ENCODE measurements around the gene KLKB1.
A peak's percentile ranks its signal among the peaks of the same experiment; 100 is the strongest.
"Not testable (repeated sequence)": the region's sequence is repeated elsewhere in the genome, so short reads cannot be mapped to it uniquely, and the experiment has no call there.

KLKB1 gene

DNA sequence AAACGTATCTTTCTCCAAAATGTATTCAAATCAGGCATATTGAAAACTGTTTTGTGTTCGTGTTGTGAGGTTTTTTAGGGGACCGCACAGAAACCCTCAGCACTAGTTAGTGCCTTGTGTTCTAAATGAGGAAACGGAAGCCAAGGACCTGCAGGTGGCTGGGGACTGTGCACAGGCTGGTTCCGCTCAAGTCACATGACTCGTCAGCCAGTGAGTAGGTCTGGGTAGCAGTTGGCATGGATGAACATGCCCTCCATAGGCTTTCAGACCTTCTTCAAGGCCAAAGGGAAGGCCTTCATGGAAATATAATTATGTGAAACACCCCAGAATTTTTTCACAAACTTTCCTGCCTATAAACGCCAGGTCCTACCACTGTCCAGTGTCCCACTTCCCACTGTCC lies 37.4 kb downstream of the KLKB1 start:
- DNase-seq (ENCODE audit: low spot score) (no peak), FAIRE-seq (no peak)

DNA sequence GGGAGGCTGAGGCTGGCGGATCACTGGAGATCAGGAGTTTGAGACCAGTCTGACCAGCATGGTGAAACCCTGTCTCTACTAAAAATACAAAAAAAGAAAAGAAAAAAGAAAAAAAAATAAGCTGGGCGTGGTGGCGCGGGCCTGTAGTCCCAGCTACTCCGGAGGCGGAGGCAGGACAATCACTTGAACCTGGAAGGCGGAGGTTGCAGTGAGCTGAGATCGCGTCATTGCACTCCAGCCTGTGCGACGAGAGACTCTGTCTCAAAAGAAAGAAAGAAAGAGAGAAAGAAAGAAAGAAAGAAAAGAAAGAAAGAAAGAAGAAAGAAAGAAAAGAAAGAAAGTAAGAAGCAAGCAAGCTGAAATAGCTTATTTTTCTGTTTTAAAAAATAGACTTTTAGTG lies 37.9 kb downstream of the KLKB1 start:
- DNase-seq (ENCODE audit: low spot score) = not testable (repeated sequence)

DNA sequence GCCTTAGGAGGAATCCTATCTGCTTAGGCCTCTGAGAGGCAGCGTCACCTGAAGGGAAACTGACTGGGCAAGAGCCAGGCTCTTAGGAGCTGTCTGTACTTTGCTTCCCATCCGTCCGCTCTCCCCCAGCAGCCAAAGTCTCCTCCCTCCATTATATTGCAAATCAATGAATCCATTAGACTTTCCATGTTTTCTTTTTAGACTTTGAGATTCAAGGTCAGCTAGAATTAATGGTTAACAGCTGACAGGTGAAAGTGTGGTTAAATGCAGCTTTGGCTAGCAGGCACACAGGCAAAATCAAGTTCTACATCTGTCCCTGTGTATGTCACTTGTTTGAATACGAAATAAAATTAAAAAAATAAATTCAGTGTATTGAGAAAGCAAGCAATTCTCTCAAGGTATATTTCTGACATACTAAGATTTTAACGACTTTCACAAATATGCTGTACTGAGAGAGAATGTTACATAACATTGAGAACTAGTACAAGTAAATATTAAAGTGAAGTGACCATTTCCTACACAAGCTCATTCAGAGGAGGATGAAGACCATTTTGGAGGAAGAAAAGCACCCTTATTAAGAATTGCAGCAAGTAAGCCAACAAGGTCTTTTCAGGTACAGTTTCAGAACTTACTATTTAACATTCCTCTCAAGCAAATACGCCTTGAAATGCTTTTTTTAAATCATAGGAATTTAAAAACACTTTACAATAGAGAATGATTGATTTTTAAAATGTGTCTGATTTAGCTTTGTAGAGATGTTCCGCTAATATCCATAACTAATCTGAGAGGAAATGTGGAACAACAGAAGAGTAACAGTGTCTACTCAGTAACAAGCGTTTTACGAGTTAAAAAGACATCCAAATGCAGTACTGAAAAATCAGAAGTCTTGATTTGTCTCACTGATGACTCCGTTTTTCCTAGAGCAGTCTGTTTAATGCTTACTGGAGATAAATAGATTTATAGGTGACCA lies 38.7 kb downstream of the KLKB1 start, which contains the start of gene F11:
Gene F11 (plus strand): TSS at position 507 of the 970 bp plus-strand sequence. CDS start 948 bp downstream, outside the sequence.
- DNase-seq (ENCODE audit: low spot score) (no peak), FAIRE-seq (no peak)

More for the DNA sequence above, 37.9 kb downstream of the KLKB1 start:
- FAIRE-seq = not testable (repeated sequence)

DNA sequence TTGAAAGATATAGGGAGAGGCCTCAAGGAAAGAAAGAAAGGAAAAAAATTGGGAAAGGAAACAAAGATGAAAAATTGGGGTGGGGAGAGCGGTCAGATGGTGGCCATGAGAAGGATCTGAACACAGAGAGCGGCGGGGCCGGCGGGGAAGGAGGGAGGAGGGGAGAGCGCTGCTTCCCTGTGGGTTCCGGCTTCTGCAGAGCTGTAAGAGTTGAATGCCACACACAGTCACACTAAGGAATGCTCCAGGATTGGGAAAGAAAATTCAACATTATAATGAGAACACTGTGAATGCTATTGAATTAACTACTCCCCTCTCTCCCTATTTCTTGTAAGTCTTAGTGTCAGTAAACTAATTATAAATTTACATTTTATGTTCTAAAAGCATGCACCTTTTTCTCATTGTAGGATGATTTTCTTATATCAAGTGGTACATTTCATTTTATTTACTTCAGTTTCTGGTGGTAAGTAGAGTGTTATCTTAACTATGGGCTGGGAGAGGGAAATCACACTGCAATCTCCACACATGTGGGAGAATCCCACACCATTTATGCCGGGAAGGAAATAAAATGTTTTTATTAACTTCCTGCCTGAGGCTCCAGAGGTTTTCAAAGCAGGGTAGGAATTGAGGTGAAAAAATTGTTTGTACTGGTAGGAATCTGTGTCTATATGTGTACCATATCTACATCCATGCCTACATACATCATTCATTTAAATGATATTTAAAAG lies 39.6 kb downstream of the KLKB1 start:
- DNase-seq (ENCODE audit: low spot score) = no peak
- no peak for FAIRE-seq

DNA sequence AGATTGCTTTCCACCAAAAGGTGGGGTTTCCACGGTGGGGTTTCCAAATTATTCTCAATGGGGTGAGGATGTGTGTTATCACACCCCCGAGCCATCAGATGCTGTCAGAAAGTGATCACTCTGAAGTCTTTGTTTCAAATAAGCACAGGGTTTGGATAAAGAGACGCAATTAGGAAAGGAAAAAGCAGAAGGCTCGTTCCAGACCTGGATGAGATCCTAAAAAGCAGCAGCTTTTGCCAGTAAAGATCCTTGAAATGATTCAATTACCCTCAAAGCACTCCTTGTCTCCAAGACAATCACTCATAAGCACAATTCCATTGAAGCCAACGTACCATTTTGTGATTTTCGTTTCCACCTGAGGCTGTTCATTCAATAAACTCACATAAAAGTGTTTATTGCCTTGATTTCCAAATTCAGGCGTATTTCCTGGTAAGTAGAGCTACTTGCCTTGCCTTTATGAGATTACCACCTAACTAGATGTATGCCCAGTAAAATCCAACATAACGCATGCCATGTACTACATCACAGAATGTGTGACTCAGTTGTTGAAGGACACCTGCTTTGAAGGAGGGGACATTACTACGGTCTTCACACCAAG lies 43.9 kb downstream of the KLKB1 start:
- FAIRE-seq = no peak
- DNase-seq (ENCODE audit: low spot score) = no peak

DNA sequence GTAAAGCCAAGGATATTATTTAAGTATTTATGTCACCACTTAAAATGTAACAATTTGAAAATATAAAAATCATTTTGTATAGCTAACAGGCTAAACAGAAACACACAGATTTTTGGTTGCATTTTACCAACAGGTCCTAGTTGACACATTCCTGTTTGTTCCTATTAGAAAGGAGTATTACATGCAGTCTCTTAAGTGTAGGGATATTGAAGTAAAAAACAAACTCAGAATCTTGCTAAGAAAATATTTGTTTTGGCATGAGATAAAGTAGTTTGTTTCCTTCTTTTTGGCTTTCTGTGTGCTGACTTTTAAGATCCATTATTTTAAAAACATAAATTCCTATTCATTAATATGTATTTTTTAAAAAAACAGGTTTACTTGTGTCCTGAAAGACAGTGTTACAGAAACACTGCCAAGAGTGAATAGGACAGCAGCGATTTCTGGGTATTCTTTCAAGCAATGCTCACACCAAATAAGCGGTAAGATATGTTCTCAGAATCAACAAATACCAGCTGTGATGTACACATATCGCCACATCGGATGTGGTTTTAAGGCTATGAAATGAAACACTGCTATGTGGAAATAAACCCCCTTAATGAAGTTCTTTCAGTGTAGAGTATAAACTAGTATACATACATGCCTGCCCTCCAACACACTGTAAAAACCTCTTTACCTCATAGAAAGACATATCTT lies 45.5 kb downstream of the KLKB1 start:
- DNase-seq (ENCODE audit: low spot score) = no peak
- no peak for FAIRE-seq

DNA sequence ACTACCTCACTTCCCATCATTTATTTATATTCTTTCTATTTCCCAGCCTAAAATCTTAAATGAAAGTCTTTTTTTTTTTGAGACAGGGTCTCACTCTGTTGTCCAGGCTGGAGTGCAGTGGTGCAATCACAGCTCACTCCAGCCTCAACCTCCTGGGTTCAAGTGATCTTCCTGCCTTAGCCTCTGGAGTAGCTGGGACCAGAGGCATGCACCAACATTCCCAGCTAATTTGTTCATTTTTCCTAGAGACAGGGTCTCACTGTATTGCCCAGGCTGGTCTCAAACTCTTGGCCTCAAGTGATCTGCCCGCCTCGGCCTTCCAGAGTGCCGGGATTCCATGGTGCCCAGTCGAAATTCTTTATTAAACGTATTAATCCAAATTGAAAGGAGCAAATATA lies 46.1 kb downstream of the KLKB1 start:
- DNase-seq (ENCODE audit: low spot score); FAIRE-seq: not testable (repeated sequence)

DNA sequence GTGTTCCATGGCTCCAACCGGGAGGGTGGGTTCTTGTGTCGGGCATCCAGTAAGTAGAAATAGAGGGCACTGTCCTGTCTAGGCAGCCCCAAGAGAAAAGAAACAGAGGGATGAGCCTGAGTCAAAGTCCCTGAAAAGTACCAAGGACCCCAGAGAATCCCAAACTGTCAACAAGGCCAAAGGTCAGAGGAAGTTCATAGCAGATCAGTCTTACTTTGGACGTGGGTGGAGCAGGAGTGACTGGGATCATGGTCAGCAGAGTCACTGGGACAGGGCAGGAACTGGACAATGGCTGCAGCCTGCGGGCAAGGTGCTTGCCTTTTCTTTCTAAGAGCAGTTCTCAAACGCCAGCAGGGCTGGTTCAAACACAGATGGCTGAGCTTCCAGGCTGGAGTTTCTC lies 56.0 kb downstream of the KLKB1 start:
- no peak for DNase-seq (ENCODE audit: low spot score)
- no peak for FAIRE-seq

DNA sequence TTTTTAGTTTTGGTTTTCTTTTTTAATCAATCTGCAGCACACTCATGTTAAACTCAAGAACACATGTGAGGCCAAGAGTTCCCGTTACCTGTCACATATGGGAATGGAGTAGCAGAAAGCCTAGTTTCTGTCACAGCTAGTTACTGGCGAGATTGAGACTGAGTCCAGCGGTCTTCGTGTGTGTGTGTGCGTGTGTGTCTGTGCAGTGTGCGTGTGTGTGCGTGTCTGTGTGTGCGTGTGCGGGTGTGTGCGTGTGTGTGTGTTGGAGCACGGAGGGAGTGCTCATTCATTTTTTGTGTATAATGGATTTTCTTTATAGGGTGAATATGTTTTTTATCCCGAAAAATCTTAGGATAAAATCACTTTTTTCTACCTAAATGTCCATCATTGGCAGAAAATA lies 57.8 kb downstream of the KLKB1 start:
- DNase-seq (ENCODE audit: low spot score) = no peak
- no peak for FAIRE-seq

DNA sequence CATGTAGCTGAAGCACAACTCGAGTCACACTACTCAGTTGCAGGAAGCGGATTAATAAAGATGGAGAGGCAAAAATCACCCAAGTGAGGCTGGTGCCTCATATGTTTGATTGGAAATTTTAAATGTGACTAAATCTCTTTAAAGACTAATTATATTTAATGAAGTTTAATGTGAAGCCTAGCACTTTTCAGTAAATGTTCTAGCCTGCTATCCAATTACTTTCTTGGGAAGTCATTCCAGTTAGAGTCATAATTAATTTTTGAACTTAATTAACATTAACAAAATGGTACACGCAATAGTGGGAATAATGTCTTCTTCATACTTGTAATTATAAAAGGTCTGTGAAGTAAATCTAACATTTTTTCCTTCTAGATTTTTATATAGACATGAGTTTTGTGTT lies 59.3 kb downstream of the KLKB1 start:
- DNase-seq (ENCODE audit: low spot score) (no peak), FAIRE-seq (no peak)

DNA sequence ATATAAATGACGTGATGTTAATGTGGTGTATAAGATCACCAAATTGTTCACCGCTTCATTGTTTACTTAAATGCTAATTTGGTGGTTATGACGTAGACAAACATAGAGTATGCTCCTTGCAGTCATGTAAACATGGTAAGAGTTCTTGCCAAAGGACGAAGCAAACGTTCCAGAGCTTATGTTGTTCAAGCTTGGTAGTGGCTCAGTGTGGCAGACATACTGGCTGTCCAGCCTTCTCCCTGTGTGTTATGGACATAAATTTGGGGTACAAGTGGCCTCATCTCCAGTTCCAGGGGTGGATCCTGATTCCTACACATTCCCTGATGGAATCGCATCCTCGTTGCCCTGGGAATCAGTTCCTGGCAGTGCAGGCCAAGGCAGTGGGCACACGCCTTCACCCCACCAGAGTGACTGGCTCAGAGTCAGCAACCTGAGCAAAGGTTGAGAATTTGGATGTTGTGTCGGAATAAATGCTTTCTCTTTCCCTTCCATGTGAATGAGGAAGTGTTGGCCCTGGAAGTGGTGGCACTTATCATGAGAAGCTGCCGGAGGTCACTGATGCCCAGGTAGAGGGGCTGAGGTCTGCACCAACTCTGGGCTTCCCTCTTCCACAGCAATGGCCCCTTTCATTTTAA lies 64.1 kb downstream of the KLKB1 start:
- FAIRE-seq (no peak), DNase-seq (ENCODE audit: low spot score) (no peak)

DNA sequence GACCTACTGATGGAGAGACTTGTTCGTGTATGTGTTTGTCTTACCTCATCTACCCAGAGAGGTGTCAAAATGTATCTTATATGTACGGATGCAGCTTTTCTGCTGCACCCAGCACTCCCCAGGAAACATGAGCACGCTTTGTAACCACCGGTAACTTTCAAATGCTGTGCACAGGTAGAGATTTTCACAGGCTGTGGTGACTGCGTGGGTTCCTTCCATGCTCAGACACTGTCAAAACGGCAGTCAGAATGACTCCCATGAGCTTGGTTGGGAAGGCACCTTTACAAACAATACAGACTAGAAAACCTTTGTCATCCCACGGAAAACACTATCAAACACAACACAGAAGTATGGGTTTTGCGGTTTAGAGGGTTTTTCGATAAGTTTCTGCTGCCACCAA lies 66.9 kb downstream of the KLKB1 start:
- FAIRE-seq = no peak

DNA sequence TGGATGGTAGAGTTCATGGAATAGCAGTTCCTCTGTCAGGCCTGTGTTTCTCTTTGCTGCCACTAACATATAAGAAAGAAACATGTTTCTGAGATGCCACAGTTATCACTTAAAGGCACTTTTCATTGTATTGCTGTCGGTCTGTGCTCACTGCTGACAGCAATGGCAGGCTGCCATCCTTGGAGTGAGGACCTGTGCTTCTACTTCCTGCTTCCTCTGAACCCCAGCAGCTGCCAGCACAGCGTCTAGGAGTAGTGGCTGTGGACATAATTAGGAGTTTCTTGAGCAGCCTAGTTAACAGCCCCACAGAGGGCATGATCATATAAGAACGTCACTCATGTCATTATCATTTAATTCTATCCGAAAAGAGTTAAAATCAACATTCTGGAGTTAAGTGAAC lies 69.2 kb downstream of the KLKB1 start:
- no peak for FAIRE-seq

More for the DNA sequence above, 66.9 kb downstream of the KLKB1 start:
- DNase-seq (ENCODE audit: low spot score) = no peak

DNA sequence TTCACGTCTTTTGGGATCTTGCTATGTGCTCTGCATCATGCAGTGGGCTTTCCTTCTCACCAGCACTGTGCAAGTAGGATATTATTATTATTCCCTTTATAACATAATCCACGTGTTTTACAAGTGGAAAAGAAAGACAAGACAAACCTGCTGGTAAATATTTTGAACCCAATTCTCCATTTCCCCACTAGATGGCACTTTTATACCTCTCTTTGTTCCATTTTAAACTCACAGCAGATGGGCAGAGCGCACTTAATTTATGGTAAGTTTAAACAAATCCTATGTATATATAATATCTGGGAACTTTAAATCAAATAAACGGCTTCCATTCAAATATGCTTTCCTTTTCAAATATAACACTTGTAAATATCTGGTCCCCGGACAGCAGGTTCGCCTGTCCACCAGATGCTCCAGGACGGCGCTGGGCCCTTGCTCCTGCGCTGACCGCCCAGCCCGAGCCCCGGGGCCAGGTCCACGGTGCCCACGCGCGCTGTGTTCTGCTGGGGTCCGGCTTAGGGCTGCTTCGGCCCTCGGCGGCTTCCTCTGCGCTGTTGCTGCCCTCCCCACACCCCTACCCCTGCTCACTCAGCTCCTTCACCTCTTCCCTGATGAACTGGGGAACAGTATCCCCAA lies 69.8 kb downstream of the KLKB1 start:
- peak; percentile 34 for DNase-seq (ENCODE audit: low spot score)
- no peak for FAIRE-seq

More for the DNA sequence above, 69.2 kb downstream of the KLKB1 start:
- DNase-seq (ENCODE audit: low spot score) = no peak

DNA sequence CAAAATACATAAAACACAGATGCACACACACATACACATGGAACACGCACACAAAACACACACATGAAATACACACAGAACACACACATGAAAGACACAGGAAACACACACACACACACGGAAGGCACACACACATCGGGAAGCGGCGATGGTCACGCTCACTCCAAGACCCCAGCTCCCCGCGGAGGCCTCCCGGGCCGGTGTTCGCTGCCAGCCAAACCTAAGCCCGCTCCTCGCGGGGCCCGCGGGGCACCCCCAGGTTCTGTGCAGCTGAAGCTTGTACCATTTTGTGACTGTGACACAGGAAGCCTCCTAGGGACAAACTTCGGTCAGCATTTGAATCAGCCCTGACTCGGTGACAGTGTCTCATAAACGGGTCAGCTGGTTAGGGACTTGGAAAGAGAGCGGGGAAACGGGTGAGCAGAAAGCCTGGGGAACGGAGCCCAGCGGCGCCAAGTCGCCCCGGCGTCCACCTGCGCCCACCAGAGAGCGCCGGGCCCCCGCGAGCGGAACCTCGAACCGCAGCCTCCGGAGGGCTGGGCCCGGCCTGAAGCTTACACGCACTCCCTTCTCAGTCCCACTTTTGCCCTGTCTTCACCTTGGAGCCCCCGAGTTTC lies 70.8 kb downstream of the KLKB1 start:
- DNase-seq (ENCODE audit: low spot score) (no peak), FAIRE-seq (no peak)

DNA sequence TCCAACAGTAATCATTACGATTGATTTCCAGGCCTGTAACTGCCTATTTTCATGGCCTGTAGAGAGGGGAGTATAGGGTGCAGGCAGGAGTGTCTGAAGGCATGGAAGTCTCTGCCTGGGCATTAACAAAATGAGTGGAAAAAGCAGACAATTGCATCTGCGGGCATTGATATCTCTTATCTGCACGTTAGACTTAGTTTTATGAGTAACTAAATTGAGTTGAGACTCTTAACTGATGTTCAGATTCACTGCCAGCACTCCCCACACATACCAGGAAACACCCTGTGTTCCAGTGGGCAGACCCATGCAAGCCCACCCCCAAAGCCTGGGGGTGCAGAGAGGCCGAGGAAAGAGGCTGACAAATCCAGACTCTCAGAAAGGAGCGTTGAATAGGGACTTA lies 72.0 kb downstream of the KLKB1 start:
- DNase-seq (ENCODE audit: low spot score) (no peak), FAIRE-seq (no peak)

DNA sequence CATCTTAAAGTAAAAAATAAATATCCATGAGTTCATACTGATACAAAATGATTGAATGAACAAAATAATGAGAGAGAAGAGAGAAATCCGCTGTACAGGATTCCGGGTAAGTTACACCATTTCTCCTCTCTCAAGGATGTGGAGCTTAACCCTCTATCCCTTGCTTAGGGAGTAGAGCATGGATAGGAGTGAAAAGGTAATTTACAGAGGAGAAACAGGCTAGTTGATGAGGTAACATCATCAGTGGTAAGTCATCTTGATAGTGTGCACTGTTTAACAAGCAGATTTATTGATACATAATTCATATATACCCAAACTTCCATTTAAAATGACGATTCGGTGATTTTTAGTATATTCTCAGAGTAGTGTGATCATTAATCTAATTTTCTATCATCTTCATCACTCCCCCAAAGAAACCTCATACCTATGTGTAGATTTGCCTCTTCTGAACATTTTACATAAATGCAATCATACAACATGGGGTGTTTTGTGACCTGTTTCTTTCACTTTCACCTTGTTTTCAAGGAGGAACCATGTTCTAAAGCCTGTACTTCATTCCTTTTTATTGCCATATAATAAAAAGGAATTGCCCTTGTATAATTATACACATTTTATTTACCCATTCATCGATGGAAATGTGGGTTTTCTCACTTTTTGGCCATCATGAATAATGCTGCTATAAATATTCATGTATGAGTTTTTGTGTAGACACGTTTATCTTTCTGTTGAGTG lies 73.5 kb downstream of the KLKB1 start:
- FAIRE-seq (no peak), DNase-seq (ENCODE audit: low spot score) (no peak)

DNA sequence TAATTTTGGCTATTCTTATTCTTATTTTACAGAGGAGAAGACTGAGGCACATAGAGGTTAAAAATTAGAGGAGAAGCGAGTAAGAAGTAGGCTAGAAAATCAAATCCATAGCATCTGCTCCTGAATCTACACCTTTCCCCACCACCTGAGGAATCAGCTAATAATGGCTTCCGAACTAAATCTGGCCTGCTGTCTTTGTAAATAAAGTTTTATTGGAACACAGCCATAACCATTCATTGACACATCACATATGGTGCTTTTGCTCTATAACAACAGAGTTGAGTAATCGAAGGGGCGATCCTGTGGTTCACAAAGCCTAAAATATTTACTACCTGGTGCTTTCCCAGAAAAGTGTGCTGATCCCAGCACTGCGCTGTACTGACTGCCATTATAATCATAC lies 76.9 kb downstream of the KLKB1 start:
- no peak for FAIRE-seq
- DNase-seq (ENCODE audit: low spot score) = no peak

DNA sequence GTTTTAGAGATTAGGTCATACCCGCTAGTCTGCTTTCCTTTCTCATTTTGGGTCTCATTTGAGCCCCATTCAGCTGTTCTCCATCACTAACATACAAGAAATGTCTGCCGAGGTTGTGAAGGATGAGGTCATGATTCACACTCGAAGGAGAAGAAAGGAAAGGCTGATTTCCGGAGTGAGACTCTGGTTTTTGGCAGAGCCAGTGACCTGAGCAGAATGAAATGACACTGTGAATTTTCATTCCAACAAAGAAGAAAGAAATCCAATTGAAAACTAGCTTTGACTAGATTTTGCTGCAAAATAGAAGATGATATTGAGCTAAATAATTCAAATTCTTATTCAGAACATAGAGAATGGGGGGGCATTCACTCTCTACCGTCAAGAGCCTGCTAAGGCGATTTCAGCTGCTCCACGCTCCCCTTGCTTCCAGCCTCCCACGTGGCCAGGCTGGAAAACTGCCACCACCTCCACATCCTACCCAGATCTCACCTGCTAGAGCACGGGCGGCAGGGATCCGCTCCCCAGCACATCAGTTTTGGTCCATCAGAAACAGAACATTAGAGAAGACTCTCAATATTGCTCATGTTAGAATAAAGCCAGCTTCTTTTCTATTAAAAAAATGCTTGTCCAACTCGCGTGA lies 77.7 kb downstream of the KLKB1 start:
- FAIRE-seq (no peak), DNase-seq (ENCODE audit: low spot score) (peak; percentile 20)
